ENCODE measurements around the gene TNRC18. TPM values are rescaled to one million over a fixed set of nuclear protein-coding genes. Genes with fewer than 3 reads are reported as not detected.
"Not testable (repeated sequence)": the region's sequence is repeated elsewhere in the genome, so short reads cannot be mapped to it uniquely, and the experiment has no call there.

Gene TNRC18
- total RNA-seq, 6 experiments from 2014 or later, result 70.6 to 87.1 (median 79.9) TPM

- TF ChIP-seq CTCF (IDR thresholded peaks at IDR 0.05), result no peak
- Mint-ChIP-seq H3K27ac (no peak overlapping the region), H3K27me3 (ENCODE audit: insufficient read depth) (peaks cover 7% of the 10 kb centered on the region), H3K9me3 (no peaks in the 10 kb centered on the region), H3K4me1 (ENCODE audit: low read depth) (0 out of 2 replicates have a peak, but pooled peaks cover 4% of the 10 kb centered on the region), H3K36me3 (ENCODE audit: low read depth) (no peaks in the 10 kb centered on the region), H3K4me3 (no peak overlapping the region)
- no peak for DNase-seq
These were observed 135.8 kb downstream of the TNRC18 start for GRCh38 chr7:5287802-5288201.

- H3K4me1 Mint-ChIP-seq (ENCODE audit: low read depth); H3K4me3 Mint-ChIP-seq; H3K9me3 Mint-ChIP-seq; H3K27ac Mint-ChIP-seq; DNase-seq; H3K36me3 Mint-ChIP-seq (ENCODE audit: low read depth); H3K27me3 Mint-ChIP-seq (ENCODE audit: insufficient read depth): not testable (repeated sequence)
These were observed 136.3 kb downstream of the TNRC18 start for GRCh38 chr7:5287373-5287772.

GRCh38 chr7:5286933-5287332 lies 136.7 kb downstream of the TNRC18 start:
- no peak overlapping the region for H3K27ac Mint-ChIP-seq
- TF ChIP-seq CTCF (IDR thresholded peaks at IDR 0.05), result no peak
- H3K4me1 Mint-ChIP-seq (ENCODE audit: low read depth), result 0 out of 2 replicates have a peak, but pooled peaks cover 4% of the 10 kb centered on the region
- no peak overlapping the region for H3K4me3 Mint-ChIP-seq
- H3K9me3 Mint-ChIP-seq, result no peaks in the 10 kb centered on the region
- no peak for DNase-seq
- H3K36me3 Mint-ChIP-seq (ENCODE audit: low read depth), result no peaks in the 10 kb centered on the region
- H3K27me3 Mint-ChIP-seq (ENCODE audit: insufficient read depth), result peaks cover 7% of the 10 kb centered on the region

- H3K4me1 Mint-ChIP-seq (ENCODE audit: low read depth), result 0 out of 2 replicates have a peak, but pooled peaks cover 4% of the 10 kb centered on the region
- no peak overlapping the region for H3K27ac Mint-ChIP-seq
- H3K9me3 Mint-ChIP-seq, result no peaks in the 10 kb centered on the region
- H3K36me3 Mint-ChIP-seq (ENCODE audit: low read depth), result no peaks in the 10 kb centered on the region
- H3K4me3 Mint-ChIP-seq, result no peak overlapping the region
- no peak for DNase-seq
- H3K27me3 Mint-ChIP-seq (ENCODE audit: insufficient read depth), result peaks cover 6% of the 10 kb centered on the region; the same call in 1 of the 2 replicates
- TF ChIP-seq CTCF (IDR thresholded peaks at IDR 0.05), result peak; percentile 32
These were observed 139.0 kb downstream of the TNRC18 start for GRCh38 chr7:5284304-5285281.

- H3K9me3 Mint-ChIP-seq, result no peaks in the 10 kb centered on the region
- H3K4me1 Mint-ChIP-seq (ENCODE audit: low read depth), result 0 out of 2 replicates have a peak, but pooled peaks cover 4% of the 10 kb centered on the region
- no peaks in the 10 kb centered on the region for H3K36me3 Mint-ChIP-seq (ENCODE audit: low read depth)
- no peak for TF ChIP-seq CTCF (IDR thresholded peaks at IDR 0.05)
- H3K27ac Mint-ChIP-seq, result no peak overlapping the region
- no peak for DNase-seq
- peaks cover 8% of the 10 kb centered on the region for H3K27me3 Mint-ChIP-seq (ENCODE audit: insufficient read depth)
- no peak overlapping the region for H3K4me3 Mint-ChIP-seq
These were observed 140.0 kb downstream of the TNRC18 start for GRCh38 chr7:5283421-5284303.

Data from HFFc6 (cell line).